Fibroblast of gingiva (primary cell): Measurements from ENCODE around the gene ATPAF1.
"Not testable (repeated sequence)": the region's sequence is repeated elsewhere in the genome, so short reads cannot be mapped to it uniquely, and the experiment has no call there.

Experiments used
- DNase-seq: peaks from one replicate; pipeline ENCODE4 v3.0.0-alpha.2; 2011; ENCODE audit warnings: low read depth

ATPAF1 gene

GRCh38 chr1:46679789-46680573, 11.8 kb upstream of the ATPAF1 start:
- no peak for DNase-seq

- no peak for DNase-seq
Observed at GRCh38 chr1:46677339-46677738, 9.2 kb upstream of the ATPAF1 start.

DNA sequence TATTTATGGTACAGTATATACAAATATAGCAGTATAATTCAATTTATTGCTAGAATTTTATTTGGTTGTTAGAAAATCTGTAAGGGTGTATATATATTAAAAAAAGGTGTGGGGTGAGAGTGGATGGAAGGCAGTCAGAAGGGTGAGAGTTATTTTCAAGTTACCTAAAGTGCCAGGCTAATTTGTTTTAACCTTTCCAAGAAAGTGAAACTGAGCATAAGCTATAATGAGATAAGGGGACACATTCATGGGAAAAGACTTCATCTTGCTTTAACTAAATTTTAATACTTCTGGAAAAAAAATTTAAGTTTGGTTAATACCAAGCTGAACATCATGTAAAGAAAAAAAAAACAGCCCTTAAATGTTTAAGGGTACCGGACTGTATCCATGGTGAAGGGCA, 8.4 kb upstream of the ATPAF1 start:
- DNase-seq: no peak

- DNase-seq: no peak
Observed at GRCh38 chr1:46675549-46676314, 7.6 kb upstream of the ATPAF1 start.

- DNase-seq: no peak
Observed at GRCh38 chr1:46673749-46674182, 5.6 kb upstream of the ATPAF1 start.

GRCh38 chr1:46672696-46673095, 4.5 kb upstream of the ATPAF1 start:
- DNase-seq: no peak

DNA sequence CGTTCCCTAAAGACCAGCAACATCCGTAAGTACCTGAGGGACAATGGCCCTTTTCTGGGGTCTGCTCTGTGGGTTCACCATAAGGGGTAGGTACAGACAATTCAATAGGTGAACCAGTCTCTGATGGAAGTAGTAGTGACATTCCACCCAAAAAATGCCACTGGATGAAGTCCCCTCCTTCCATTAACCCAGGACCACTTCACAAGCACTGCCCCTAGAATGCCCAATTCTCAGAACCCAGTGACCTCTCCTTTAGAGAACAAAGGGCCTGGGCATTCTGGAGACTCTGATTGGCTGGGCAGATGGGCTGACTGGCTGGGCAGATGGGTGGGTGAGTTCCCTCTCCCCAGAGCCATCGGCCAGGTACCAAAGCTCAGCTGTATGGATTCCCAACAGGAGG, 3.4 kb upstream of the ATPAF1 start, which contains the start of gene TEX38:
Gene TEX38, plus strand, starts transcription at position 301 of the 400 bp plus-strand sequence. Its CDS starts 81 bp downstream, at position 382.
- DNase-seq: no peak

GRCh38 chr1:46670134-46670533, 2.0 kb upstream of the ATPAF1 start:
- no peak for DNase-seq

DNA sequence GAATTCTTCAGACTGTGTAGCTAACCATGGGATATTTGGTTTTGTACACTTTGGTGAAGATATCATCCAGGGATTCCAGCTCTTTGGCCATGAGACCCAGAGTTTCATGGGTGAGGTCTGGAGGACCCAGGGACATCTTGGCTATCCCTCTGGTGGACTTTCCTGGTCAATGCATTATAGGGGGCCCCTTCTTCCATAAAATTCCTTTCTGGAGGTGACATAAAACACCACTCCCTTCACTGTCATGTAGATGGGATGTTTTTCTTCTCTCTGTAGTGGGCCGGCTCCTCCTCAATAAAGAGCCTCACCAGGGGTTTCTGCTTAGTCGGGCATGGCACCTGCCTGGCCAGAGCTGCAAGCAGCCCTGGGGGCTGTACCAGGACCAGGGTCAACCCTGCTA, 2.2 kb downstream of the ATPAF1 start:
- DNase-seq: no peak

- DNase-seq: not testable (repeated sequence)
Observed at GRCh38 chr1:46662919-46663318, 5.2 kb downstream of the ATPAF1 start.

GRCh38 chr1:46660116-46660515, 8.0 kb downstream of the ATPAF1 start:
- not testable (repeated sequence) for DNase-seq

DNA sequence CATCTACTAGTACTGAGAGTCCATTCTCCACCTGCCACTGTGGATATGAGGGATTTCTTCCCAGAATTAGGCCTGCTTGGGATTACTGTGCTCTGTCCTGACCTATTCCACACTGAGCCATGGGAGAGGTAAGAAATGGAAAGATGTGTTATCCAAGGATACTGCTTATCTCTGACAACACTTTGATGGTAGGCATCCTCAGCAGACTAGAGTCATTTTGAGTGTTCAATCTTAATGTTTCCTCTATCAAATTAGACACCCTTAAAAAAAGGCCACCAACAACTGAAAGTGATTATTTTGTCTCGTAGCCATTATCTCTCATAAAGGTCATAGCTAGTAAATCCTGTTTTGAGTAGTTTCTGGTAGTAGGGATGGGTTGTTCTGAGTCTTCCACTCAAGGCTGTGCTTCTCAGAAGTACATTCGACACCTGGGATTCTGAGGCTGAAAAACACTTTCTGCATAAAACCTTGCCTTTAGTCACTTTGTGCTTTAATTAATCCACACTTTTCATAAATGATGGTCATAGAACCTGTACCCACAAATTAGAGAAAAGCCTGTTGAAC, 8.8 kb downstream of the ATPAF1 start:
- DNase-seq: no peak

- no peak for DNase-seq
Observed at GRCh38 chr1:46657775-46658174, 10.4 kb downstream of the ATPAF1 start.

- no peak for DNase-seq
Observed at GRCh38 chr1:46656643-46657042, 11.5 kb downstream of the ATPAF1 start.

DNA sequence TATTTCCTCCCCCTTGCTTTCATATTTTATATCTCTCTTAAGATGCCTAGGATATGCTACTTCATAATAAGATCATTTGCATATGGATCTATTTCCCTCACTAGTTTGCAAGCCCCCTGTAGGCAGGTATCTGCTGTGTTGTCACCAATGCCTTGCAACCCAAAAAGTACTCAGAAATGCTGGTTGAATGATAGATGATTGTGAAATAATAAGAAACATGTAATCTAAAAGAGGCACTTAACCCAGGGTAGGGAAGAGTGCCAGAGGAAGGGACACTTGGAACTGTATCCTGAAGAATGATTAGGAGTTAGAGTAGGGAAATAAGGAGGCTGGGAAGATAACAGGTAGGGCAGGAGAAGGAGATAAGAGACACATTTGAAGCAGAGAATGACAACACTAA, 12.3 kb downstream of the ATPAF1 start:
- no peak for DNase-seq

DNA sequence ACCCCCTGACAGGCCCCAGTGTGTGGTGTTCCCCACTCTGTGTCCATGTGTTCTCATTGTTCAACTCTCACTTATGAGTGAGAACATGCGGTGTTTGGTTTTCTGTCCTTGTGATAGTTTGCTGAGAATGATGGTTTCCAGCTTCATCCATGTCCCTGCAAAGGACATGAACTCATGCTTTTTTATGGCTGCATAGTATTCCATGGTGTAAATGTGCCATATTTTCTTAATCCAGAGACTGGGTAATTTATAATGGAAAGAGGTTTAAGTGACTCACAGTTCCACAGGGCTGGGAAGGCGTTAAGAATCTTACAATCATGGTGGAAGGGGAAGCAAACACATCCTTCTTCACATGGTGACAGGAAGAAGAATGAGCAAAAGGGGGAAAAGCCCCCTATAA, 13.5 kb downstream of the ATPAF1 start:
- DNase-seq: not testable (repeated sequence)

DNA sequence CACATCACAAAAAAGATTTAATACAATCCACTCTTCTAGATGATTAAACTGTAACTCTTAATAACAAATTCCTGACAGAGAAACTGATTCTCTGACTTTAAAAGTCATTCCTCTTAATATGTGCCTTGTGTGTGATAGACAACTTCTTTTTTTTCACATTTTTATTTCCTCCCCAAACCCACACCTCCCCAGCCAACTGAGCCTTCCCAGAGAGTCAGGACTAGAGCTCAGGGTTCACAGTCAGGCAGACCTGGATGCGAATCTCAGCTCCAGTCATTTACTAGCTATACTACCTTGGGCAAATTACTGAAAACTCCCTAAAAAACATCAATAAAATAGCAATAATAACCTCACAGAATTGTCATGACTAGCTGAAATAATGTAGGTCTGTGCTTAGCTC, 14.2 kb downstream of the ATPAF1 start:
- no peak for DNase-seq

GRCh38 chr1:46653405-46653958, 14.7 kb downstream of the ATPAF1 start:
- DNase-seq: no peak

GRCh38 chr1:46652321-46653100, 15.7 kb downstream of the ATPAF1 start:
- DNase-seq: no peak

- not testable (repeated sequence) for DNase-seq
Observed at GRCh38 chr1:46651152-46651551, 17.0 kb downstream of the ATPAF1 start.

- DNase-seq: no peak
Observed at GRCh38 chr1:46650491-46650890, 17.7 kb downstream of the ATPAF1 start.

GRCh38 chr1:46649764-46650163, 18.4 kb downstream of the ATPAF1 start:
- DNase-seq: no peak
